HepG2 (cell line): ENCODE results near the gene TBC1D22A. TPM values are rescaled to one million over a fixed set of nuclear protein-coding genes. Genes with fewer than 3 reads are reported as not detected.
A peak's percentile ranks its signal among the peaks of the same experiment; 100 is the strongest.

Experiments
- ATAC-seq: fragments of 200-7000 bp; cut with Tn5 transposase; 3 replicates; pipeline ENCODE4 v1.9.1; 2020; ENCODE audit warnings: mild to moderate bottlenecking, moderate library complexity
- BruUV-seq: library from RNA; stranded (reverse); fragments of 400-500 nt; replicated peaks from 2 replicates; lab custom pipeline; 2021; lab: Mats Ljungman, UMichigan
- CTCF ChIA-PET: fragments of 300-600 bp; formaldehyde crosslinking; extraction: SDS; loops from one replicate; lab custom pipeline; 2021; ENCODE audit warnings: low total read pairs, inconsistent platforms, low intra/inter-chr PET ratio; lab: Yijun Ruan, JAX
- POLR2A ChIA-PET: fragments of 350-600 bp; sonication (Branson Sonifier 250); formaldehyde crosslinking; loops from one replicate; lab custom pipeline; 2020; ENCODE audit warnings: antibody characterized with exemption, inconsistent platforms; lab: Yijun Ruan, JAX
- DNase-seq: peaks from one replicate; pipeline ENCODE4 v3.0.0-alpha.2; 2015; ENCODE audit warnings: low spot score
- FAIRE-seq: peaks from 3 replicates; lab custom pipeline; 2011; peaks lifted over from hg19 to GRCh38; lab: Jason Lieb, UNC
- H2AFZ ChIP-seq: one replicate; pipeline ENCODE4 v1.6.1; 2011; ENCODE audit warnings: low read length, inconsistent platforms
- H3K27ac ChIP-seq: fragments of 300-600 bp; 3 replicates; pipeline ENCODE4 v1.8.0; 2011; ENCODE audit warnings: mixed run types, mild to moderate bottlenecking, mixed read lengths, low read length, inconsistent platforms; ENCODE audit not compliant: insufficient read depth; ENCODE audit errors: extremely low read length
- H3K27me3 ChIP-seq, 2 experiments: fragments of 200-600 bp in 1 of 2; 2 replicates in 1 of 2; 3 replicates in 1 of 2; pipeline versions ENCODE4 v1.6.0 to v1.8.0; 2011; ENCODE audit warnings: low read length in 2 of 2, mild to moderate bottlenecking in 2 of 2, moderate library complexity in 2 of 2, inconsistent platforms in 1 of 2; ENCODE audit not compliant: insufficient read depth in 2 of 2, control insufficient read depth in 1 of 2
- H3K36me3 ChIP-seq, 2 experiments: fragments of 200-600 bp in 1 of 2; replicated peaks in 1 of 2; 2 replicates in 1 of 2; 3 replicates in 1 of 2; pipeline versions ENCODE4 v1.5.1 to v1.8.0; 2011; ENCODE audit warnings: low read length in 2 of 2, inconsistent platforms in 1 of 2; ENCODE audit not compliant: insufficient read depth in 2 of 2, control insufficient read depth in 1 of 2
- H3K4me1 ChIP-seq: 2 replicates; pipeline ENCODE4 v1.5.1; 2012; ENCODE audit warnings: low read length, inconsistent platforms; ENCODE audit not compliant: insufficient read depth
- H3K4me2 ChIP-seq: 2 replicates; pipeline ENCODE4 v1.6.0; 2011; ENCODE audit warnings: low read depth, low read length, inconsistent platforms
- H3K4me3 ChIP-seq, 3 experiments: fragments of 200-600 bp in 1 of 3; sonication (generic), shearing (Covaris generic) in 1 of 3; replicated peaks in 1 of 3; 2 replicates each; pipeline ENCODE4 v1.5.1; 2011 to 2016; ENCODE audit warnings: low read length in 3 of 3, inconsistent platforms in 2 of 3, low read depth in 2 of 3, mild to moderate bottlenecking in 2 of 3, control low read depth in 1 of 3, mixed read lengths in 1 of 3; ENCODE audit not compliant: insufficient read depth in 1 of 3
- H3K79me2 ChIP-seq: one replicate; pipeline ENCODE4 v1.6.1; 2011; ENCODE audit warnings: low read length, inconsistent platforms; ENCODE audit not compliant: insufficient read depth
- H3K9ac ChIP-seq: 2 replicates; pipeline ENCODE4 v1.6.0; 2011; ENCODE audit warnings: mild to moderate bottlenecking, low read depth, low read length, inconsistent platforms; ENCODE audit not compliant: insufficient read depth
- H3K9me3 ChIP-seq: 2 replicates; pipeline ENCODE4 v1.5.1; 2012; ENCODE audit warnings: mild to moderate bottlenecking, low read length
- H4K20me1 ChIP-seq: 2 replicates; pipeline ENCODE4 v1.6.0; 2011; ENCODE audit warnings: inconsistent platforms, mild to moderate bottlenecking, low read length, moderate library complexity; ENCODE audit not compliant: insufficient read depth
- MEF2D ChIP-seq: sonication (generic); formaldehyde crosslinking; IDR thresholded peaks from 2 replicates; pipeline ENCODE4 v1.5.1; 2020; ENCODE audit warnings: mild to moderate bottlenecking, missing genetic modification reagents
- ZNF687 ChIP-seq: sonication (generic); formaldehyde crosslinking; IDR thresholded peaks from 2 replicates; pipeline ENCODE4 v1.5.1; 2020; ENCODE audit warnings: mild to moderate bottlenecking, missing genetic modification reagents, moderate library complexity
- WGBS: methylation state at CpG from one replicate; pipeline ENCODE4 v1.1.6; 2017; ENCODE audit warnings: low lambda C conversion rate; 5-methylcytosine and 5-hydroxymethylcytosine counted together
- in situ Hi-C: cut with HindIII; loops from 2 replicates; pipeline ENCODE4 v1.10.0; 2017; ENCODE audit warnings: low pct_unique_long_range_greater_than_20kb; ENCODE audit not compliant: extremely low pct_ligation_motif_present
- intact Hi-C: fragments of 100-400 bp; cut with micrococcal nuclease; formaldehyde crosslinking; loops from one replicate; pipeline ENCODE4 v1.10.0; 2022; ENCODE audit not compliant: unreplicated experiment
- polyA plus RNA-seq, 8 experiments: library from polyadenylated mRNA; depleted of rRNA in 3 of 8; stranded (reverse) in 7 of 8; unstranded in 1 of 8; fragments of >200 nt; fragmentation: Illumina TruSeq in 4 of 8; extraction: Trizol in 4 of 8; gene quantifications; 2 replicates each; pipeline versions ENCODE4 v1.2.1 to v1.2.3, GENCODE V29; 2011 to 2016; ENCODE audit warnings: low read depth in 4 of 8, missing spikeins in 1 of 8, mixed read lengths in 1 of 8; ENCODE audit not compliant: insufficient read depth in 1 of 8
- total RNA-seq, 5 experiments: library from RNA; depleted of rRNA; stranded (reverse); fragments of >200 nt; fragmentation: Illumina TruSeq; extraction: Trizol; gene quantifications; 2 replicates each; pipeline ENCODE4 v1.2.3, GENCODE V29; 2016; ENCODE audit warnings: low read depth in 1 of 5

The TBC1D22A gene
- total and polyA plus RNA-seq, 2 of the 13 experiments (the other 11 are each of a cell fraction or from before 2014, with no cell fraction given): 17.3 to 18.0 TPM

GRCh38 chr22:47175151-47176025, 412.9 kb downstream of the TBC1D22A start:
- TF ChIP-seq MEF2D (no peak), ZNF687 (CRISPR knock-in tag) (peak; percentile 1; the same call in 1 of the 2 replicates)
- BruUV-seq: no TSS peak
- CTCF ChIA-PET: no interaction called here
- H3K4me2 ChIP-seq: no peak overlapping the region
- H3K79me2 ChIP-seq: no peaks in the 10 kb centered on the region
- no peaks in the 10 kb centered on the region for H4K20me1 ChIP-seq
- no peak for FAIRE-seq
- ATAC-seq: no peak
- DNase-seq: no peak
- no peak overlapping the region for H3K27ac ChIP-seq
- H3K4me3 ChIP-seq: no peak overlapping the region
- H3K9me3 ChIP-seq: no peaks in the 10 kb centered on the region
- intact Hi-C loops: no loop called here
- POLR2A ChIA-PET: no interaction called here
- no peaks in the 10 kb centered on the region; a peak in 2 of 5 replicates for H3K36me3 ChIP-seq
- no peaks in the 10 kb centered on the region for H3K27me3 ChIP-seq
- in situ Hi-C loops: no loop called here
- H3K4me1 ChIP-seq: no peaks in the 10 kb centered on the region
- 97% methylated on average over 25 of the region's 38 CpGs for WGBS
- H2AFZ ChIP-seq: no peak overlapping the region
- no peak overlapping the region for H3K9ac ChIP-seq
